Measurements from ENCODE around the gene DPPA3. TPM values are rescaled to one million over a fixed set of nuclear protein-coding genes. Genes with fewer than 3 reads are reported as not detected.

The DPPA3 gene
- total and polyA plus RNA-seq, 2 experiments from 2014 or later, result 4.6 to 5.4 TPM

DNA sequence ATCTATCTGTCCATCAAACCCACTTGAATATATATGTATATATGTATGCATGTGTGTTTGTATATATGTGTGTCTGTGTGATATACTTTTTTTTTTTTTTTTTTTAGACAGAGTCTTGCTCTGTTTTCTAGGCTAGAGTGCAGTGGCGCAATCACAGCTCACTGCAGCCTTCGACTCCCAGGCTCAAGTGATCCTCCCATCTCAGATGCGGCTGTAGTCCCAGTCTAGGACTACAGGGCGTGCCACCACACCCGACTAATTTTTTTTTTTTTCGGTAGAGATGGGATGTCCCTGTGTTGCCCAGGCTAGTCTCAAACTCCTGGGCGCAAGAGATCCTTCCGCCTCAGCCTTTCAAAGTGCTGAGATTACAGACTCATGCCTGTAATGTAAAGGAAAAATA lies 32.5 kb upstream of the DPPA3 start:
- Histone ChIP-seq H3K36me3 (ENCODE audit: insufficient read depth) (no peaks in the 10 kb centered on the region; the same call in 1 of the 2 replicates), H3K4me2 (no peak overlapping the region), H2AFZ (peak overlapping the region; percentile 1; the same call in 1 of the 2 replicates), H3F3A (replicated peaks; ENCODE audit: low read depth) (peaks cover 10% of the 10 kb centered on the region; the same call in 1 of the 2 replicates), H3K4me3 (no peak overlapping the region), H3K9me2 (ENCODE audit: insufficient read depth) (no peaks in the 10 kb centered on the region), H3K4me1 (ENCODE audit: insufficient read depth) (peaks cover 14% of the 10 kb centered on the region), H3K27me3 (ENCODE audit: insufficient read depth) (no peaks in the 10 kb centered on the region), H3K27ac (ENCODE audit: low read depth) (no peak overlapping the region), H4K20me1 (replicated peaks; ENCODE audit: insufficient read depth) (no peaks in the 10 kb centered on the region), H3K79me2 (replicated peaks; ENCODE audit: insufficient read depth) (no peaks in the 10 kb centered on the region)
- no peak for DNase-seq (ENCODE audit: low spot score)
- no peaks in the 10 kb centered on the region for H3K9me3 Mint-ChIP-seq
- no peaks in the 10 kb centered on the region for H3K36me3 Mint-ChIP-seq (ENCODE audit: low read depth)
- no peak overlapping the region for H3K27ac Mint-ChIP-seq
- peaks cover 19% of the 10 kb centered on the region for H3K4me1 Mint-ChIP-seq
- TF ChIP-seq STAT1 (IDR thresholded peaks at IDR 0.05; ENCODE audit: unreplicated experiment) (no peak), ETS1 (IDR thresholded peaks at IDR 0.05) (no peak), NANOG (IDR thresholded peaks at IDR 0.05; ENCODE audit: borderline replicate concordance) (no peak), EZH2phosphoT487 (IDR thresholded peaks at IDR 0.05; ENCODE audit: unreplicated experiment) (no peak), EZH2 (IDR thresholded peaks at IDR 0.05; ENCODE audit: low read depth, unreplicated experiment) (no peak), CREB1 (CRISPR knock-in tag; IDR thresholded peaks at IDR 0.05; ENCODE audit: low read depth) (no peak), POLR2AphosphoS5 (IDR thresholded peaks at IDR 0.05; ENCODE audit: low read depth) (no peak), ZNF331 (CRISPR knock-in tag; IDR thresholded peaks at IDR 0.05; ENCODE audit: low read depth) (no peak), JUNB (IDR thresholded peaks at IDR 0.05; ENCODE audit: unreplicated experiment) (no peak), ZNF114 (CRISPR knock-in tag; IDR thresholded peaks at IDR 0.05) (no peak), CTCF (conservative IDR thresholded peaks at IDR 0.05; ENCODE audit: low read depth in 2 of 2) (no peak)
- TF ChIP-seq, protein P1, sequence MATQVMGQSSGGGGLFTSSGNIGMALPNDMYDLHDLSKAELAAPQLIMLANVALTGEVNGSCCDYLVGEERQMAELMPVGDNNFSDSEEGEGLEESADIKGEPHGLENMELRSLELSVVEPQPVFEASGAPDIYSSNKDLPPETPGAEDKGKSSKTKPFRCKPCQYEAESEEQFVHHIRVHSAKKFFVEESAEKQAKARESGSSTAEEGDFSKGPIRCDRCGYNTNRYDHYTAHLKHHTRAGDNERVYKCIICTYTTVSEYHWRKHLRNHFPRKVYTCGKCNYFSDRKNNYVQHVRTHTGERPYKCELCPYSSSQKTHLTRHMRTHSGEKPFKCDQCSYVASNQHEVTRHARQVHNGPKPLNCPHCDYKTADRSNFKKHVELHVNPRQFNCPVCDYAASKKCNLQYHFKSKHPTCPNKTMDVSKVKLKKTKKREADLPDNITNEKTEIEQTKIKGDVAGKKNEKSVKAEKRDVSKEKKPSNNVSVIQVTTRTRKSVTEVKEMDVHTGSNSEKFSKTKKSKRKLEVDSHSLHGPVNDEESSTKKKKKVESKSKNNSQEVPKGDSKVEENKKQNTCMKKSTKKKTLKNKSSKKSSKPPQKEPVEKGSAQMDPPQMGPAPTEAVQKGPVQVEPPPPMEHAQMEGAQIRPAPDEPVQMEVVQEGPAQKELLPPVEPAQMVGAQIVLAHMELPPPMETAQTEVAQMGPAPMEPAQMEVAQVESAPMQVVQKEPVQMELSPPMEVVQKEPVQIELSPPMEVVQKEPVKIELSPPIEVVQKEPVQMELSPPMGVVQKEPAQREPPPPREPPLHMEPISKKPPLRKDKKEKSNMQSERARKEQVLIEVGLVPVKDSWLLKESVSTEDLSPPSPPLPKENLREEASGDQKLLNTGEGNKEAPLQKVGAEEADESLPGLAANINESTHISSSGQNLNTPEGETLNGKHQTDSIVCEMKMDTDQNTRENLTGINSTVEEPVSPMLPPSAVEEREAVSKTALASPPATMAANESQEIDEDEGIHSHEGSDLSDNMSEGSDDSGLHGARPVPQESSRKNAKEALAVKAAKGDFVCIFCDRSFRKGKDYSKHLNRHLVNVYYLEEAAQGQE (IDR thresholded peaks at IDR 0.05; ENCODE audit: unreplicated experiment), result no peak
- TF ChIP-seq, protein P2, sequence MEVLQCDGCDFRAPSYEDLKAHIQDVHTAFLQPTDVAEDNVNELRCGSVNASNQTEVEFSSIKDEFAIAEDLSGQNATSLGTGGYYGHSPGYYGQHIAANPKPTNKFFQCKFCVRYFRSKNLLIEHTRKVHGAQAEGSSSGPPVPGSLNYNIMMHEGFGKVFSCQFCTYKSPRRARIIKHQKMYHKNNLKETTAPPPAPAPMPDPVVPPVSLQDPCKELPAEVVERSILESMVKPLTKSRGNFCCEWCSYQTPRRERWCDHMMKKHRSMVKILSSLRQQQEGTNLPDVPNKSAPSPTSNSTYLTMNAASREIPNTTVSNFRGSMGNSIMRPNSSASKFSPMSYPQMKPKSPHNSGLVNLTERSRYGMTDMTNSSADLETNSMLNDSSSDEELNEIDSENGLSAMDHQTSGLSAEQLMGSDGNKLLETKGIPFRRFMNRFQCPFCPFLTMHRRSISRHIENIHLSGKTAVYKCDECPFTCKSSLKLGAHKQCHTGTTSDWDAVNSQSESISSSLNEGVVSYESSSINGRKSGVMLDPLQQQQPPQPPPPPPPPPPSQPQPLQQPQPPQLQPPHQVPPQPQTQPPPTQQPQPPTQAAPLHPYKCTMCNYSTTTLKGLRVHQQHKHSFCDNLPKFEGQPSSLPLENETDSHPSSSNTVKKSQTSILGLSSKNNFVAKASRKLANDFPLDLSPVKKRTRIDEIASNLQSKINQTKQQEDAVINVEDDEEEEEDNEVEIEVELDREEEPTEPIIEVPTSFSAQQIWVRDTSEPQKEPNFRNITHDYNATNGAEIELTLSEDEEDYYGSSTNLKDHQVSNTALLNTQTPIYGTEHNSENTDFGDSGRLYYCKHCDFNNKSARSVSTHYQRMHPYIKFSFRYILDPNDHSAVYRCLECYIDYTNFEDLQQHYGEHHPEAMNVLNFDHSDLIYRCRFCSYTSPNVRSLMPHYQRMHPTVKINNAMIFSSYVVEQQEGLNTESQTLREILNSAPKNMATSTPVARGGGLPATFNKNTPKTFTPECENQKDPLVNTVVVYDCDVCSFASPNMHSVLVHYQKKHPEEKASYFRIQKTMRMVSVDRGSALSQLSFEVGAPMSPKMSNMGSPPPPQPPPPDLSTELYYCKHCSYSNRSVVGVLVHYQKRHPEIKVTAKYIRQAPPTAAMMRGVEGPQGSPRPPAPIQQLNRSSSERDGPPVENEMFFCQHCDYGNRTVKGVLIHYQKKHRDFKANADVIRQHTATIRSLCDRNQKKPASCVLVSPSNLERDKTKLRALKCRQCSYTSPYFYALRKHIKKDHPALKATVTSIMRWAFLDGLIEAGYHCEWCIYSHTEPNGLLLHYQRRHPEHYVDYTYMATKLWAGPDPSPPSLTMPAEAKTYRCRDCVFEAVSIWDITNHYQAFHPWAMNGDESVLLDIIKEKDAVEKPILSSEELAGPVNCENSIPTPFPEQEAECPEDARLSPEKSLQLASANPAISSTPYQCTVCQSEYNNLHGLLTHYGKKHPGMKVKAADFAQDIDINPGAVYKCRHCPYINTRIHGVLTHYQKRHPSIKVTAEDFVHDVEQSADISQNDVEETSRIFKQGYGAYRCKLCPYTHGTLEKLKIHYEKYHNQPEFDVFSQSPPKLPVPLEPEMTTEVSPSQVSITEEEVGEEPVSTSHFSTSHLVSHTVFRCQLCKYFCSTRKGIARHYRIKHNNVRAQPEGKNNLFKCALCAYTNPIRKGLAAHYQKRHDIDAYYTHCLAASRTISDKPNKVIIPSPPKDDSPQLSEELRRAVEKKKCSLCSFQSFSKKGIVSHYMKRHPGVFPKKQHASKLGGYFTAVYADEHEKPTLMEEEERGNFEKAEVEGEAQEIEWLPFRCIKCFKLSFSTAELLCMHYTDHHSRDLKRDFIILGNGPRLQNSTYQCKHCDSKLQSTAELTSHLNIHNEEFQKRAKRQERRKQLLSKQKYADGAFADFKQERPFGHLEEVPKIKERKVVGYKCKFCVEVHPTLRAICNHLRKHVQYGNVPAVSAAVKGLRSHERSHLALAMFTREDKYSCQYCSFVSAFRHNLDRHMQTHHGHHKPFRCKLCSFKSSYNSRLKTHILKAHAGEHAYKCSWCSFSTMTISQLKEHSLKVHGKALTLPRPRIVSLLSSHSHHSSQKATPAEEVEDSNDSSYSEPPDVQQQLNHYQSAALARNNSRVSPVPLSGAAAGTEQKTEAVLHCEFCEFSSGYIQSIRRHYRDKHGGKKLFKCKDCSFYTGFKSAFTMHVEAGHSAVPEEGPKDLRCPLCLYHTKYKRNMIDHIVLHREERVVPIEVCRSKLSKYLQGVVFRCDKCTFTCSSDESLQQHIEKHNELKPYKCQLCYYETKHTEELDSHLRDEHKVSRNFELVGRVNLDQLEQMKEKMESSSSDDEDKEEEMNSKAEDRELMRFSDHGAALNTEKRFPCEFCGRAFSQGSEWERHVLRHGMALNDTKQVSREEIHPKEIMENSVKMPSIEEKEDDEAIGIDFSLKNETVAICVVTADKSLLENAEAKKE (CRISPR knock-in tag; IDR thresholded peaks at IDR 0.05), result no peak
- H3K27me3 Mint-ChIP-seq (ENCODE audit: insufficient read depth, low read depth, poor library complexity), result peaks cover 2% of the 10 kb centered on the region
- no peak overlapping the region for H3K4me3 Mint-ChIP-seq
- no peak for ATAC-seq

Measured in GM23338 (cell line).